HG02759 (cell line): ENCODE measurements around the gene ADK.
"Not testable (repeated sequence)": the region's sequence is repeated elsewhere in the genome, so short reads cannot be mapped to it uniquely, and the experiment has no call there.

ENCODE experiments used
- ATAC-seq: cut with Tn5 transposase; IDR thresholded peaks from one replicate; pipeline ENCODE4 v1.9.1; 2021; ENCODE audit warnings: mild to moderate bottlenecking, moderate library complexity; ENCODE audit not compliant: unreplicated experiment

Gene ADK

DNA sequence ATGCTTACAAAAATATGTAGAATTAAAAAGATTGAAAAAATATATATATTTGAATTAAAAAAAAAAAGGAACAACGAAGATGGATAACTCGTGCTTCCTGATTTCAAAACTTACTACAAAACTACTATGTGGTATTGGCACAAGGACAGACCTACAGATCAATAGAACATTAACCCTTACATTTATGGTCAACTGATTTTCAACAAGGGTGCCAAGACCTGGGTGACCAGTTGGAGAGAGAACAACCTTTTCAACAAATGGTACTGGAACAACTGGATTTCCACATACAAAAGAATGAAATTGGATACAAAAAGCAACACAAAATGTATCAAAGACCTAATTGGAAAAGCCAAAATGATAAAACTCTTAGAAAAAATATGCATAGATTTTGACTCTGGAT, 10.5 kb upstream of the ADK start:
- ATAC-seq = no peak

- no peak for ATAC-seq
These were observed 5.9 kb upstream of the ADK start for GRCh38 chr10:74145133-74145532.

GRCh38 chr10:74146980-74147379, 4.0 kb upstream of the ADK start:
- not testable (repeated sequence) for ATAC-seq

DNA sequence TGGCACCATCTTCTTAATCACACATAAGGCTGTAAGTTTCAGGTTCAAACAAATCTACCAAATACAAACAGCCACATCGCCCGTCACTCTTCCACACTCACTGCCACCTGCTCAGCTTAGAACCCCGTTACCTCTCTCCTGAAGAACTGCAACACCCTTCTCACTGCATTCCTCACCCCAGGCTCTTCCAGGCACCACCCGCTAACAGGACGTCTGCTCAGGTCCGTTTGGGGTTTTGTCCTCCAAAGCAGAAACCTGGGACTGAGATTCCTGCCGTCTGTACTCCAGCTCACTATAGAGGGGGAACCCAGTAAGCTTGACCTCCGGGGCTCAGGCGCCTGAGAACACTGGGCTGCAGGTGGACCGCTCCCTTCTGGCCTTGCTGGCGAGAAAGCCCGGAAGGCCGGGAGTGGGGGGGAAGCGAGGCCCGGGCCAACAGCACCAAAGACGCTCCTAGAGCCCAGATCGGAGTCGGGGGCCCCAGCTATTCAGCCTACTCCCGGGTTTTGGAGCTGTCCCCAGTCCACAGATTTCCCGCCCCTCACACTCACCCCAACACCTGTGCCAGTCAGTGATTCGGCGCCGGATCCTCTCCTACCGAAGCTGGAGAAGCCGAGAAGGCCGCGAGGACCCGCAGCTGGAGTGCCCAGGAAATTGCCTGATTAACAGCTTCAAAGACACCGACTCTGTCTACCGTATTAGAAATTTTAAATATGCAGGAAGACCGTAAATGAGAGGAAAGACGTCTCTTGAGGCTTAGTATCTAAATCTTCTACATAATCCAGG, 624 bp upstream of the ADK start, which contains the start of gene AP3M1:
TSS of gene AP3M1 (minus strand) at position 625 of the 786 bp plus-strand sequence. CDS start 12,449 bp downstream, outside the sequence.
- ATAC-seq = peak; percentile 42

GRCh38 chr10:74151879-74152722, 1.1 kb downstream of the ADK start:
- ATAC-seq = no peak

GRCh38 chr10:74153123-74153522, 2.1 kb downstream of the ADK start:
- ATAC-seq = no peak

DNA sequence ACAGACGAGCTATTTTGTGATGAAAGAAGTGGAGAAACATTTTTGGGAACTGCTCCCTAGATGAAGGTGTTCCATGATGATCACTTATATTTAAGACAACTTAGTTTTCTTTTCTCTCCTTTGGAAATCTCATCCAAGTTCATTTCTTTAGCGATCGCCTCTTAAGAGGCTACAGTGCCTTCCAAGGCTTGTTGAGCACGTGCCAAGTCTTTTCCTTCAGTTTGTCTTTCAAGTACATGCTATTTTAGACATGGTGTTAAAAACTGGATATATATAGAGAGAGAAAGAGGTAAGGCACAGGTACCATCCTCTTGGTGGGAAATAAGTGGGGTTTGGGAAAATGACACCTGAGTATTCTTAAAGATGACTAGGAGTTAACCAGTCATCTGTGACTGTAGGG, 2.7 kb downstream of the ADK start:
- no peak for ATAC-seq

GRCh38 chr10:74156919-74157289, 5.9 kb downstream of the ADK start:
- no peak for ATAC-seq

DNA sequence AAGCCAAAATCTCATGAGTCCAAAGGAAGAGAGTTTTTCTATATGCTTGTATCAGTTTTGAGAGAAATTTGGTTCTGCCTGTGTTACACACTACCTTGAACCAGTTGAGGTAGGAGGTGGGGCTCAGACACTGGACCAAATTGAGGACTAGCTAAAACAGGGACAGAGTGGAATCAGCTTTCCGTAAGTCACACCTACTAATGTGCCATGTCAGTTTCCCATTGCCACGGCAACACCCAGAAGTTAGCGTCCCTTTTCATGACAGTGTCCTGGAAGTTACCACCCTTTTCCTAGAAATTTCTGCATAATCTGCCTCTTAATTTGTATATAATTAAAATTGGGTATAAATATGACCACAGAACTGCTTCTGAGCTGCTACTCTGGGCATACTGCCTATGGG, 9.0 kb downstream of the ADK start:
- ATAC-seq = no peak

DNA sequence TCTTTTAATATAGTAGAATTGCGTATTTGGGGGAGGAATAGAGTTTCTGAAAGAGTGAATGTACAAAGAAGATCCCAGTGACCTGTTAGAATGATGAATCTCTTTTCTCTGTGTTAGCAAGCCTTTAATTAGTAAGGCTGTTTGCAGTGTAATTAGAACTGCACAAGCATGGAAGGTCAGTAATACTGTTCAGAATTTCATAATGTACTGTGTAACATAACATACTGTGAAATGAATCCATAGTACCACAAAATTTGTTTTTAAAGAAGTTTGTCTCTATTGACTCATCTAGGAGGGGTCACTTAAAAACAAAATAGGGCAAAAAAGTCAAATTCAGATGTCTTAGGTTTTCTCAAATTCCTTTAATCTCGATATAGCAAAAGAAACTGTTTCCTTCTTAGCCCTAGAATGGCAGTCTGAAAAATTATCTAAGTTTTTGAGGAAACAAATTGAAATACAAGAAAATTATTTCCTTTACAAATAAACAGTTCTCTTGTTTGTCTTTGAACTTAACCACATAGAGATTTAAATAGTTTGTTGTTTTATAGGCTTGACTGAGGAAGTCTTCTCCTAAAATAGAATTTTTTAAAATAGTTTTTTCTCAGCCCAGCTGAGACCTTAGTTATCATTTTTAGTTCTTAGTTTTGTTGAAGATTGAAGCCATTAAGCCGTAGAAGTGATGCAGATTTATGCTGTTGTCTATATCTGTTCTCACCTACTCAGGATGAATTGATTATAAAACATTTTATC, 12.5 kb downstream of the ADK start:
- no peak for ATAC-seq

GRCh38 chr10:74164716-74165529, 13.9 kb downstream of the ADK start:
- no peak for ATAC-seq

- ATAC-seq = no peak
These were observed 14.5 kb downstream of the ADK start for GRCh38 chr10:74165530-74165901.

DNA sequence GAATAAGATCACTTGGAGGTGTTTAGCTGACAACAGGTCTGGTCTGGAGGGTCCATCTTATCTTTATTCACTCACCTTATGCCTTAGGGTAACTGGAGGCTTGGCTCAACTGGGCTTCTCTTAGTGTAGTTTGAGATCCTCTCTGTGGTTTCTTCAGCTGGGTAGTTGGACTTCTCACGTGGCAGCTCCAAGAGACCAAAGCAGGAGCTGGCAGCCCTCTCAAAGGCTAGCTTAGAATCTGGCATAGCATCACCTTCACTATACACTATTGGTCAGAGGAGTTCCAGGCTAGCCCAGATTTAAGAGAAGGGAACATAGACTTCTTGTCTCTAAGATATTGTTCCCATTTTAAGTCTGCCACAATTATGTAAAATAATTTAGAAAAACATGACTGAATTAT, 16.4 kb downstream of the ADK start:
- ATAC-seq = no peak

DNA sequence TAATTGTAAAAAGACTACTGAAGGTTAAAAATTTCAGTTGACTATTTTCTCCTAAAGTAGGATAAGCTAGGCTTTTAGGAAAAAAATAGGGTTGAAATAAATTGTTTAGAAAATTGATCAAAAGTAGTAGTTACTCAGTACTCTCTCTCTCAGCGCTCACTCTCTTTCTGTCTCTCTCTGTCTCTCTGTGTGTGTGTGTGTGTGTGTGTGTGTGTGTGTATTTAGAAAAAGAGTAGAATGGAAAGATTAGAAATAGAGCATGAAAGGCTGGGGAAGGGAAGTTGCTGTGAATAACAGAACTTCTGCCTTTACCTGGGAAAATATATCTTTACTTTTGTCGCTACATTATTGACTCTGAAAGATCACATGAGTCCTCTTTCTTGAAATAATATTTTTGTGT, 20.6 kb downstream of the ADK start:
- ATAC-seq = no peak

- ATAC-seq = no peak
These were observed 23.5 kb downstream of the ADK start for GRCh38 chr10:74174521-74174920.

- no peak for ATAC-seq
These were observed 24.7 kb downstream of the ADK start for GRCh38 chr10:74175510-74176379.

GRCh38 chr10:74176380-74177139, 25.5 kb downstream of the ADK start:
- peak; percentile 96 for ATAC-seq

DNA sequence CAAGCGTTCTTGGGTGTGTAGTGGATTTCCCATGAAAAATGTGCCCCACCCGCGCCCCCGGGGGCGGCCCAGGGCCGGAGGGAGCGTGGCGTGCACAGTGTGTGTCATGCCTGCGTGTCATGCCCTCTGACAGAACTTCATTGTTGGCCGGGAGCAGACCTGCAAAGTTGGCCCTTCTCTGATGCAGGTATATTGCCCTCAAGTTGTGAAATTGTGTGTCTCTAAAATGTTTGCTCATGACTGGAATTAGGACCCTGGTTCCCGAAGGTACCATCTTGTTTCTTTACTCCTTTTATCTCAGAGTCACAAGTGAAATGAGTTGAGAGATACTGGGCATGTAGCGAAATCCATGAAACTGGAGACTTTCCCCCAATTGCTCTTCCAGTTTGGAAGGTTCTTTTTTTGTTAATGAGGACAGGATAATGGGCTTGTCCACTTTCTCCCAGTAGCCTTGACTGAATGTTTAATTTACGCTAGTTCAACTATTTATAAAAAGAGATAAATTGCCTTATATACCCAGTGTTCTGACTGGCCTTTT, 26.2 kb downstream of the ADK start:
- peak; percentile 27 for ATAC-seq
